Gastroesophageal sphincter (tissue), 4 donors: Measurements from ENCODE around the gene CACNA1E. TPM values are rescaled to one million over a fixed set of nuclear protein-coding genes. Genes with fewer than 3 reads are reported as not detected.

Experiments used
- ATAC-seq: fragments of 150-250 bp; one replicate; pipeline ENCODE4 v1.9.1; 2016; ENCODE audit warnings: mild to moderate bottlenecking, moderate library complexity
- H3K27ac ChIP-seq, 4 donors: fragments of 200-600 bp; sonication (generic) in 3 of 4; 1 replicate in 3 of 4; 2 replicates in 1 of 4; pipeline ENCODE4 v1.5.1; 2016 to 2019
- H3K27me3 ChIP-seq: fragments of 200-600 bp; sonication (generic); one replicate; pipeline ENCODE4 v1.5.1; 2019
- H3K36me3 ChIP-seq, 2 donors: fragments of 200-600 bp; sonication (generic); one replicate each; pipeline ENCODE4 v1.5.1; 2019; ENCODE audit warnings: control low read depth in 1 of 2
- H3K4me1 ChIP-seq, 3 donors: fragments of 200-600 bp; sonication (generic); 1 replicate in 2 of 3; 2 replicates in 1 of 3; pipeline ENCODE4 v1.5.1; 2016 to 2019; ENCODE audit warnings: control low read depth in 2 of 3
- H3K4me3 ChIP-seq, 2 donors: fragments of 200-600 bp; sonication (generic); one replicate each; pipeline ENCODE4 v1.5.1; 2019; ENCODE audit warnings: mild to moderate bottlenecking in 1 of 2, moderate library complexity in 1 of 2
- H3K9me3 ChIP-seq, 3 donors: fragments of 200-600 bp; sonication (generic); one replicate each; pipeline ENCODE4 v1.5.1; 2017 to 2019; ENCODE audit warnings: control low read depth in 2 of 3
- EP300 ChIP-seq: sonication (generic); formaldehyde crosslinking; IDR thresholded peaks from one replicate; pipeline ENCODE4 v1.6.1; 2017; ENCODE audit warnings: antibody characterized with exemption, mild to moderate bottlenecking
- POLR2A ChIP-seq, 2 donors: fragments of 450-650 bp; IDR thresholded peaks; one replicate each; pipeline ENCODE4 v1.6.1; 2017; ENCODE audit warnings: antibody characterized with exemption in 2 of 2, mild to moderate bottlenecking in 2 of 2, moderate library complexity in 1 of 2
- POLR2AphosphoS5 ChIP-seq: sonication (generic); formaldehyde crosslinking; IDR thresholded peaks from one replicate; pipeline ENCODE4 v1.6.1; 2017; ENCODE audit warnings: antibody characterized with exemption
- WGBS, 2 donors: methylation state at CpG; one replicate each; pipeline ENCODE4 v1.1.5; 2018; ENCODE audit warnings: low coverage in 1 of 2; 5-methylcytosine and 5-hydroxymethylcytosine counted together
- total RNA-seq, 4 donors: library from RNA; depleted of rRNA; stranded (reverse); fragments of >200 nt; gene quantifications; one replicate each; pipeline ENCODE4 v1.1.0, GENCODE V29; 2016
- TF ChIP-seq, protein P1 (sequence below), 4 experiments: fragments of 200-600 bp in 2 of 4; fragments of 450-650 bp in 2 of 4; sonication (generic) in 1 of 4; IDR thresholded peaks; one replicate each; pipeline ENCODE4 v1.5.1; 2017 to 2019; ENCODE audit warnings: antibody characterized with exemption in 4 of 4, mild to moderate bottlenecking in 2 of 4, moderate library complexity in 2 of 4

Gene CACNA1E
- total RNA-seq, 4 donors from 2014 or later, result 0.13 to 0.23 (median 0.16) TPM

DNA sequence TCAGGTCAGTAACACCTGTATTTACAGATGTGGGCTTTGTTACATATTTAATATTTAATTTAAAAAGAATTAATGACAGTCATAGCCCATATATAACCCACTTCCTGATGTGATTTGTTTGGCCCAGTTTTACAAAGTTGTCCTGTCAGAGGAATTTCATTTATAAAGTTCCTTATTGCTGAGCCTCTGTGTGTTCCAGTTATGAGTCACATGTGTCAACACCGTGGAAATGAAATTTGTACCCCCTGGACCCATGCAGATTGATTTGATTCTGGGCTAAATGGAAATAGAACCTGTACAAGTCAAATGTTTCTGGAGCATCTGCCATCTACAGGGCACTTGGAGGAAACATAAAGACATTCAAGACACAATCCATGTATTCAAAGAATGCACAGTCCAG lies 149.2 kb downstream of the CACNA1E start:
- Histone ChIP-seq H3K9me3 (no peaks in the 10 kb centered on the region), H3K36me3 (no peaks in the 10 kb centered on the region), H3K4me3 (no peak overlapping the region), H3K27me3 (no peaks in the 10 kb centered on the region), H3K27ac (no peak overlapping the region), H3K4me1 (no peaks in the 10 kb centered on the region)
- TF ChIP-seq, protein P1, sequence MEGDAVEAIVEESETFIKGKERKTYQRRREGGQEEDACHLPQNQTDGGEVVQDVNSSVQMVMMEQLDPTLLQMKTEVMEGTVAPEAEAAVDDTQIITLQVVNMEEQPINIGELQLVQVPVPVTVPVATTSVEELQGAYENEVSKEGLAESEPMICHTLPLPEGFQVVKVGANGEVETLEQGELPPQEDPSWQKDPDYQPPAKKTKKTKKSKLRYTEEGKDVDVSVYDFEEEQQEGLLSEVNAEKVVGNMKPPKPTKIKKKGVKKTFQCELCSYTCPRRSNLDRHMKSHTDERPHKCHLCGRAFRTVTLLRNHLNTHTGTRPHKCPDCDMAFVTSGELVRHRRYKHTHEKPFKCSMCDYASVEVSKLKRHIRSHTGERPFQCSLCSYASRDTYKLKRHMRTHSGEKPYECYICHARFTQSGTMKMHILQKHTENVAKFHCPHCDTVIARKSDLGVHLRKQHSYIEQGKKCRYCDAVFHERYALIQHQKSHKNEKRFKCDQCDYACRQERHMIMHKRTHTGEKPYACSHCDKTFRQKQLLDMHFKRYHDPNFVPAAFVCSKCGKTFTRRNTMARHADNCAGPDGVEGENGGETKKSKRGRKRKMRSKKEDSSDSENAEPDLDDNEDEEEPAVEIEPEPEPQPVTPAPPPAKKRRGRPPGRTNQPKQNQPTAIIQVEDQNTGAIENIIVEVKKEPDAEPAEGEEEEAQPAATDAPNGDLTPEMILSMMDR (IDR thresholded peaks at IDR 0.05), result no peak
- TF ChIP-seq POLR2A (IDR thresholded peaks at IDR 0.05) (no peak), EP300 (no peak), POLR2AphosphoS5 (no peak)
- no peak for ATAC-seq
- 58% methylated on average over 1 of the region's 1 CpG; no CpG with 5 or more reads in 1 of the 2 donors for WGBS, 2 donors

DNA sequence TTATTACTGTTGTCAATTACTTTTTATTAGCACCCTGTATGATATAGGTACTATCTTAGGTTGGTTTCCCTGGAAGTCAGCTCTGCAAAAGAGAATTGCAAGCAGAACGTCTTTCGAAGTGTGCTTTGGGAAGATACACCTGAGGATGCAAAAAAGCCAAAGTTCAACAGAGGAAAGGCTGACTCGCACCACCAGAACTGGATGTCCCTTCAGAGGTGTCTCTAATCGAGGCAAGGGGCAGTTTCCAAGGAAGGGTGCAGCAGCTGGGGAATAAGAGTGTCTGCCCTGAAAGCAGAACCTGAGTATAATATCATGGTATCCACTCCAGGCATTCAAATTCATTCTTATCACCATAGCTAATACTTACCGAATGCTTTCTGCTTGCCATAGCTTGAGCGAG lies 149.6 kb downstream of the CACNA1E start:
- 95 to 97% methylated on average over 3 to 6 of the region's 6 CpGs for WGBS, 2 donors
- no peaks in the 10 kb centered on the region for H3K27me3 ChIP-seq
- H3K27ac ChIP-seq, result no peak overlapping the region
- no peaks in the 10 kb centered on the region for H3K36me3 ChIP-seq
- H3K4me1 ChIP-seq, result peaks cover 0 to 2% (median 0%) of the 10 kb centered on the region in 3 donors
- no peaks in the 10 kb centered on the region for H3K9me3 ChIP-seq
- no peak for TF ChIP-seq POLR2AphosphoS5
- no peak for TF ChIP-seq EP300
- no peak for TF ChIP-seq POLR2A (IDR thresholded peaks at IDR 0.05)
- TF ChIP-seq, protein P1 (IDR thresholded peaks at IDR 0.05), result no peak
- no peak for ATAC-seq
- no peak overlapping the region for H3K4me3 ChIP-seq

DNA sequence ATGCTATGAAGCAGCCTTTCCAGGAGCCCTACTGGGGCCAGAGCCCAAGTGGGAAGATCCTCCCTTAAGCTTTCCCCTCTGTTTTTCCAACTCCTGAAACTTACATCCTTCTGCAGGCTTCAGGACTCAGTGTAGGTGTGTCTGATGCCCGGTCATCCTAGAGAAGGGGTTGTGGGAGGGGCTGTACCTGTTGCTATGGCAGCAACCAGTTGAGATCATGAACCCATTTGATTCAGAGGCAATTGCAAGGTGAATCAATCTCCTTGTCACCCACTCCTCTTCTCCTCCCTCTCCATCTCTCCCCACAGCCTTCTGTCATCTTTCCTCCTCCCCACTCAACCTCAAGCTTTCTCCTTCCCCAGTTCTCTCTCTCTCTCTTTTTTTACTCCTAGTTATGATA lies 151.8 kb downstream of the CACNA1E start:
- ATAC-seq, result no peak
- Histone ChIP-seq H3K4me1 (peaks cover 0 to 4% (median 0%) of the 10 kb centered on the region in 3 donors), H3K9me3 (no peaks in the 10 kb centered on the region), H3K36me3 (no peaks in the 10 kb centered on the region), H3K27ac (no peak overlapping the region), H3K4me3 (no peak overlapping the region), H3K27me3 (no peaks in the 10 kb centered on the region)
- WGBS, 2 donors, result 38 to 71% methylated on average over 1 of the region's 1 CpG
- no peak for TF ChIP-seq POLR2AphosphoS5
- TF ChIP-seq EP300, result no peak
- TF ChIP-seq POLR2A (IDR thresholded peaks at IDR 0.05), result no peak
- TF ChIP-seq, protein P1 (IDR thresholded peaks at IDR 0.05), result no peak

DNA sequence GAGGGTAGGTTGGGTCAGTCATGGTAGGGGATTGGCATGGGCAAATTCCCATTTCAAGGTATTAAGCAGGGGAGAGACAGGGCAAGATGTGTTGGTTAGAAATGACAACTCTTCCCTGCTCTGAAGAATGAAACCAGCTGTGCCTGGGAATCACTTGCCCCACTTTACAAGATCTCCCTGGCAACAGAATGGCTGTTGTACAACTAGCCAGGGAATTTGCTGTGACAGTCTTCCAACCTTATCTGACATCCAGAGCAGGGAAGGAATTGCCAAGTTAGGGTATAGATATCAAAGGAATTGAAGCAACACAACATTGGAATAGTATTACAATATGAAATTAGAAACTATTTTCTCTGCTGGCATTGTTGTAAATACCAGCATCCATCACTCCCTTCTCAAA lies 154.7 kb downstream of the CACNA1E start:
- Histone ChIP-seq H3K27ac (no peak overlapping the region), H3K27me3 (no peaks in the 10 kb centered on the region), H3K9me3 (no peaks in the 10 kb centered on the region), H3K4me3 (no peak overlapping the region), H3K36me3 (no peaks in the 10 kb centered on the region), H3K4me1 (peaks cover 0 to 4% (median 0%) of the 10 kb centered on the region in 3 donors)
- no peak for ATAC-seq
- no peak for TF ChIP-seq EP300
- TF ChIP-seq, protein P1 (IDR thresholded peaks at IDR 0.05), result no peak
- TF ChIP-seq POLR2AphosphoS5, result no peak

DNA sequence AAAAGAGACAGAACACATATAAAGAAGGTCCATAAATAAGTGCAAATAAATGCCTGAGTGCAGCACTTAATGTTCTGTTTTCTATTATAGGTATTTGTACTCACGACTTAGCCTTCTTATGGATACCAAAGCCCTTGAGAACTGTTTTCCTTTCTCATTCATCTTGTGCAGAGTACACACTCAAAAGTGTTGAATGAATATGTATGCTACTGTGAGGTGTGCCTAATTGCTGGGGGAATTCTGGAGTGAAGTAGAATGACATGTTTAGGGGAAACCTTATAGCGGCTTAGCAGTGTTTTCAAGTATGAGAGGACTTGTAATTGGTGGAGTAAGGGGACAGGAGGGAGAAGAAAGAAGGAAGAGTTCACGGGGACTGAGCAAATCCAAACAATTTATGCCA lies 157.6 kb downstream of the CACNA1E start:
- Histone ChIP-seq H3K4me3 (no peak overlapping the region), H3K9me3 (no peaks in the 10 kb centered on the region), H3K27me3 (no peaks in the 10 kb centered on the region), H3K4me1 (peaks cover 0 to 6% (median 4%) of the 10 kb centered on the region in 3 donors), H3K36me3 (no peaks in the 10 kb centered on the region), H3K27ac (no peak overlapping the region)
- ATAC-seq, result no peak
- TF ChIP-seq EP300 (no peak), POLR2AphosphoS5 (no peak), POLR2A (IDR thresholded peaks at IDR 0.05) (no peak)
- TF ChIP-seq, protein P1 (IDR thresholded peaks at IDR 0.05), result no peak
- 82 to 86% methylated on average over 3 of the region's 3 CpGs for WGBS, 2 donors
